ENCODE measurements around the gene ATP1B4. TPM values are rescaled to one million over a fixed set of nuclear protein-coding genes. Genes with fewer than 3 reads are reported as not detected.

The ATP1B4 gene
- total and polyA plus RNA-seq, 9 of the 15 experiments (the other 6 are each of a cell fraction or from before 2014, with no cell fraction given): 0.04 to 0.18 TPM; not detected in 7

- peak in 1 of 3 experiments; percentile 73; a peak in 2 of 6 replicates for TF ChIP-seq ZBTB11 (CRISPR knock-in tag; IDR thresholded peaks at IDR 0.05)
- no peak for TF ChIP-seq KLF13 (tag; IDR thresholded peaks at IDR 0.05; ENCODE audit: borderline replicate concordance, low read depth)
- no peak for TF ChIP-seq SREBF2 (CRISPR knock-in tag; IDR thresholded peaks at IDR 0.05)
- TF ChIP-seq ARNT (IDR thresholded peaks at IDR 0.05): 0 out of 4 replicates have a peak, but pooled peaks of 1 of the 2 experiments have one; percentile 37
- TF ChIP-seq BCL6 (CRISPR knock-in tag; IDR thresholded peaks at IDR 0.05): peak; percentile 33; the same call in 1 of the 2 replicates
- TF ChIP-seq ZFX (CRISPR knock-in tag; IDR thresholded peaks at IDR 0.05): no peak
- TF ChIP-seq PHF20 (IDR thresholded peaks at IDR 0.05; ENCODE audit: partially characterized antibody): no peak
- TF ChIP-seq SIN3A (IDR thresholded peaks at IDR 0.05; ENCODE audit: borderline replicate concordance in 2 of 2, control insufficient read depth in 1 of 2, low read depth in 2 of 2, low read length in 2 of 2): no peak
- TF ChIP-seq ZBTB7A (IDR thresholded peaks at IDR 0.05; ENCODE audit: borderline replicate concordance, control insufficient read depth, low read depth, low read length): no peak
- TF ChIP-seq ZNF121 (CRISPR knock-in tag; conservative IDR thresholded peaks at IDR 0.05): no peak
- TF ChIP-seq HNRNPUL1 (IDR thresholded peaks at IDR 0.05; ENCODE audit: low read length): no peak
- no peak for TF ChIP-seq BRD9 (IDR thresholded peaks at IDR 0.05; ENCODE audit: low read depth, partially characterized antibody)
- no peak for TF ChIP-seq YY1 (IDR thresholded peaks at IDR 0.05; ENCODE audit: borderline replicate concordance in 1 of 3, control insufficient read depth in 1 of 3, extremely low read depth in 1 of 3, insufficient read depth in 3 of 3, insufficient read length in 1 of 3, insufficient replicate concordance in 2 of 3, low read depth in 1 of 3, low read length in 2 of 3)
- TF ChIP-seq, protein P1, sequence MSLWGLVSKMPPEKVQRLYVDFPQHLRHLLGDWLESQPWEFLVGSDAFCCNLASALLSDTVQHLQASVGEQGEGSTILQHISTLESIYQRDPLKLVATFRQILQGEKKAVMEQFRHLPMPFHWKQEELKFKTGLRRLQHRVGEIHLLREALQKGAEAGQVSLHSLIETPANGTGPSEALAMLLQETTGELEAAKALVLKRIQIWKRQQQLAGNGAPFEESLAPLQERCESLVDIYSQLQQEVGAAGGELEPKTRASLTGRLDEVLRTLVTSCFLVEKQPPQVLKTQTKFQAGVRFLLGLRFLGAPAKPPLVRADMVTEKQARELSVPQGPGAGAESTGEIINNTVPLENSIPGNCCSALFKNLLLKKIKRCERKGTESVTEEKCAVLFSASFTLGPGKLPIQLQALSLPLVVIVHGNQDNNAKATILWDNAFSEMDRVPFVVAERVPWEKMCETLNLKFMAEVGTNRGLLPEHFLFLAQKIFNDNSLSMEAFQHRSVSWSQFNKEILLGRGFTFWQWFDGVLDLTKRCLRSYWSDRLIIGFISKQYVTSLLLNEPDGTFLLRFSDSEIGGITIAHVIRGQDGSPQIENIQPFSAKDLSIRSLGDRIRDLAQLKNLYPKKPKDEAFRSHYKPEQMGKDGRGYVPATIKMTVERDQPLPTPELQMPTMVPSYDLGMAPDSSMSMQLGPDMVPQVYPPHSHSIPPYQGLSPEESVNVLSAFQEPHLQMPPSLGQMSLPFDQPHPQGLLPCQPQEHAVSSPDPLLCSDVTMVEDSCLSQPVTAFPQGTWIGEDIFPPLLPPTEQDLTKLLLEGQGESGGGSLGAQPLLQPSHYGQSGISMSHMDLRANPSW (CRISPR knock-in tag; IDR thresholded peaks at IDR 0.05): no peak
- TF ChIP-seq TRIM28 (IDR thresholded peaks at IDR 0.05): no peak
- no peak; the same call in 1 of the 2 replicates for TF ChIP-seq ZBED1 (IDR thresholded peaks at IDR 0.05)
- peak; percentile 60; the same call in 1 of the 2 replicates for TF ChIP-seq ATF7 (IDR thresholded peaks at IDR 0.05)
- TF ChIP-seq SAFB (IDR thresholded peaks at IDR 0.05; ENCODE audit: borderline replicate concordance, low read depth, low read length): no peak
- TF ChIP-seq TCF7 (IDR thresholded peaks at IDR 0.05; ENCODE audit: borderline replicate concordance): no peak
- no peak for TF ChIP-seq E2F8 (IDR thresholded peaks at IDR 0.05; ENCODE audit: low read depth, partially characterized antibody)
These were observed 27.3 kb upstream of the ATP1B4 start (continued) for GRCh38 chrX:120334603-120335002.
